GM21423 (cell line): Measurements from ENCODE around the gene NOL4.

ENCODE experiments used
- ATAC-seq: cut with Tn5 transposase; IDR thresholded peaks from one replicate; pipeline ENCODE4 v1.9.1; 2021; ENCODE audit warnings: mild to moderate bottlenecking, moderate library complexity; ENCODE audit not compliant: unreplicated experiment

NOL4 gene

GRCh38 chr18:34196256-34196655, 28.5 kb downstream of the NOL4 start:
- no peak for ATAC-seq

DNA sequence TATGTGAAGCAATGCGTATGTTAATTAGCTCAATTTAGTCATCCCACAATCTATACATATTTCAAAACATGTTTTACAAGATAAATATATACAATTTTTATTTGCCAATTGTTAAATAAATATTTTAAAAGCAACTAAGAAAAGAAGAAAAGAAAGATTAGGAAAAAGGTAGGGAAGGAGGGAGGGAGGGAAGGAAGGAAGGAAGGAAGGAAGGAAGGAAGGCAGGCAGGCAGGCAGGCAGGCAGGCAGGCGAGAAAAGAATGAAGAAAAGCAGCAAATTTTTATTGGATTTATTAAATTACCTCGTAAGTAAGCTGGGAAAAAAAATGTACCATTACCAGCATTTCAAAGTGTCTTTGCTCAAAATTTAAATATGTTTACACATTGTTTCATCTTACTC, 30.5 kb downstream of the NOL4 start:
- ATAC-seq, result no peak

DNA sequence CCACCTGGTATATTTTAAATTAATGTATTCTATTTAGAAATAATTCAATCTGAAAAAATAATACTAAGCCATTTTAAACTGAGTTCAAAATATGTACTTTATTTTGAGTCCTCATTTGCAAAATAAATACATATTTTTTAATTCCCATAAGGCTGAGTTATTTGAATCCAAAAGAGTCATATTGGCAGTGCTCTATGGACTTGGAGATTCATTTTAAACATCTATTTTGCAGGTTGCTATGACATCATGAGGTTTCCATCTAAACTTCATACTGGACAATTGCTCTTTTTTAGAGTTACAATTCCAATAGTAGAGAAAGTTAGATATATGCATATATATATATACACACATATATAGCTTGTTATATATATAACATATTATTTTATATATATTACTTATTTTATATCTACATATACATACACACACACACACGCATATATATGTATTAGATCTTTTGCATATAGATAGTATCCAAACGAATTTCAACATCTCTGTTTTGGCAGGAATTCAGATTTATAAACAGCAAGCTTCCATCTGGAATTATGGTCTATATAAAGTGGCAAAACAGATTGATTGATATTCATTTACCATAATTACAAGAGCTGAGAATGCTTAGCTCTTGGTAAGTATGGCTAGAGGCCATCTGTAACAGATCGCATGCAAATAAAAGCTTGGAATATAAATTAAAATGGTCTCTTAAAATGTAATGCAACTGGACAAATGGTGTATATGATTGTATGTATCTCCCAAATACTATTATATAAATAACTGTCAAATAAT, 34.9 kb downstream of the NOL4 start:
- ATAC-seq, result no peak
